Measurements from ENCODE around the gene PDE6H. TPM values are rescaled to one million over a fixed set of nuclear protein-coding genes. Genes with fewer than 3 reads are reported as not detected.

Gene PDE6H
- total RNA-seq, 1 donor, result not detected

GRCh38 chr12:14965221-14965620 is 7.6 kb upstream of the PDE6H start:
- no peak for DNase-seq (ENCODE audit: insufficient read length, low spot score, missing footprints)
- H2AFZ ChIP-seq (ENCODE audit: low read length), result no peak overlapping the region
- H3K4me2 ChIP-seq (ENCODE audit: insufficient read depth, low read length), result no peak overlapping the region
- no peaks in the 10 kb centered on the region for H4K20me1 ChIP-seq (ENCODE audit: insufficient read depth, low read length)
- no peak overlapping the region for H3K27ac ChIP-seq (ENCODE audit: low read depth, low read length)
- H3K36me3 ChIP-seq (ENCODE audit: insufficient read depth, low read length), result no peaks in the 10 kb centered on the region
- no peak overlapping the region for H3K4me3 ChIP-seq (ENCODE audit: insufficient read depth, low read length)
- H3K4me1 ChIP-seq (ENCODE audit: insufficient read depth, low read length), result peaks cover 8% of the 10 kb centered on the region
- H3K9me3 ChIP-seq (ENCODE audit: low read depth, low read length), result no peaks in the 10 kb centered on the region
- H3K27me3 ChIP-seq (ENCODE audit: insufficient read depth, low read length), result no peaks in the 10 kb centered on the region
- no peak for TF ChIP-seq CTCF (IDR thresholded peaks at IDR 0.05; ENCODE audit: extremely low read depth, low read depth, low read length)
- no peaks in the 10 kb centered on the region for H3K79me2 ChIP-seq (ENCODE audit: insufficient read depth, low read length)

- DNase-seq (ENCODE audit: insufficient read length, low spot score, missing footprints), result no peak
- H3K9me3 ChIP-seq (ENCODE audit: low read depth, low read length), result no peaks in the 10 kb centered on the region
- TF ChIP-seq CTCF (IDR thresholded peaks at IDR 0.05; ENCODE audit: extremely low read depth, low read depth, low read length), result no peak
- no peak overlapping the region for H3K27ac ChIP-seq (ENCODE audit: low read depth, low read length)
- no peaks in the 10 kb centered on the region for H3K27me3 ChIP-seq (ENCODE audit: insufficient read depth, low read length)
- no peaks in the 10 kb centered on the region for H3K36me3 ChIP-seq (ENCODE audit: insufficient read depth, low read length)
- H2AFZ ChIP-seq (ENCODE audit: low read length), result no peak overlapping the region
- no peaks in the 10 kb centered on the region for H3K4me1 ChIP-seq (ENCODE audit: insufficient read depth, low read length)
- H4K20me1 ChIP-seq (ENCODE audit: insufficient read depth, low read length), result no peaks in the 10 kb centered on the region
- no peak overlapping the region for H3K4me3 ChIP-seq (ENCODE audit: insufficient read depth, low read length)
- H3K4me2 ChIP-seq (ENCODE audit: insufficient read depth, low read length), result no peak overlapping the region
- H3K79me2 ChIP-seq (ENCODE audit: insufficient read depth, low read length), result no peaks in the 10 kb centered on the region
Observed at GRCh38 chr12:14968478-14968877, 4.4 kb upstream of the PDE6H start.

DNA sequence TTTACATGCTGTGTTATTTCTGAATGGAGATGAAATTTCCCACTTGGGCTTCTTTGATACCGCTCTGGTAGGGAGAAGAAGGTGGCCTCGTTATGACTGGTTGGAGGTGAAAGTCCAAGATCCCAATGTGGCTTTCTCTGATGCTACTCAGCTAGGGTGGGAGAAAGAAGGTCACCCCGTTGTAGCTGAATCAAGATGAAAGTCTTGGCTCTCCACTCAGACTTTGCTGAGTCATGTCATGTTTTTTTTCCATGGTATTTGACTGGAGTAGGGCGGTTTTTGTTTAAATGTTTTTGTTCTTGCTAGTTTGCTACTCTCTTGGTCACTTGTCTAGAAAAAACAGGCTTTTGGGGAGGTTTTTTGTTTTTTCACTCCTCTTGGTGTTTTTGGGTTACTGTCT is 2.4 kb upstream of the PDE6H start:
- Histone ChIP-seq H3K4me2 (ENCODE audit: insufficient read depth, low read length) (no peak overlapping the region), H3K79me2 (ENCODE audit: insufficient read depth, low read length) (no peaks in the 10 kb centered on the region), H3K9me3 (ENCODE audit: low read depth, low read length) (no peaks in the 10 kb centered on the region), H3K4me1 (ENCODE audit: insufficient read depth, low read length) (no peaks in the 10 kb centered on the region), H2AFZ (ENCODE audit: low read length) (peak overlapping the region; percentile 40), H3K36me3 (ENCODE audit: insufficient read depth, low read length) (no peaks in the 10 kb centered on the region), H3K27me3 (ENCODE audit: insufficient read depth, low read length) (no peaks in the 10 kb centered on the region), H4K20me1 (ENCODE audit: insufficient read depth, low read length) (no peaks in the 10 kb centered on the region), H3K27ac (ENCODE audit: low read depth, low read length) (no peak overlapping the region), H3K4me3 (ENCODE audit: insufficient read depth, low read length) (no peak overlapping the region)
- no peak for TF ChIP-seq CTCF (IDR thresholded peaks at IDR 0.05; ENCODE audit: extremely low read depth, low read depth, low read length)
- DNase-seq (ENCODE audit: insufficient read length, low spot score, missing footprints), result no peak

- Histone ChIP-seq H3K36me3 (ENCODE audit: insufficient read depth, low read length) (no peaks in the 10 kb centered on the region), H2AFZ (ENCODE audit: low read length) (no peak overlapping the region), H3K79me2 (ENCODE audit: insufficient read depth, low read length) (no peaks in the 10 kb centered on the region), H3K4me2 (ENCODE audit: insufficient read depth, low read length) (no peak overlapping the region), H3K9me3 (ENCODE audit: low read depth, low read length) (no peaks in the 10 kb centered on the region), H3K4me1 (ENCODE audit: insufficient read depth, low read length) (no peaks in the 10 kb centered on the region), H3K4me3 (ENCODE audit: insufficient read depth, low read length) (no peak overlapping the region), H3K27ac (ENCODE audit: low read depth, low read length) (no peak overlapping the region), H4K20me1 (ENCODE audit: insufficient read depth, low read length) (no peaks in the 10 kb centered on the region), H3K27me3 (ENCODE audit: insufficient read depth, low read length) (no peaks in the 10 kb centered on the region)
- TF ChIP-seq CTCF (IDR thresholded peaks at IDR 0.05; ENCODE audit: extremely low read depth, low read depth, low read length), result no peak
- no peak for DNase-seq (ENCODE audit: insufficient read length, low spot score, missing footprints)
Observed at GRCh38 chr12:14974633-14975032, 1.8 kb downstream of the PDE6H start.
